IgD-negative memory B cell (primary cell): ENCODE measurements around the gene ADRA2B. TPM values are rescaled to one million over a fixed set of nuclear protein-coding genes. Genes with fewer than 3 reads are reported as not detected.

Experiments used
- H3K27ac Mint-ChIP-seq, 3 donors: one replicate each; pipeline ENCODE4 v1.8.0; 2020 to 2022; ENCODE audit warnings: mild to moderate bottlenecking in 3 of 3, mixed read lengths in 3 of 3, moderate library complexity in 1 of 3
- H3K27me3 Mint-ChIP-seq: one replicate; pipeline ENCODE4 v1.8.0; 2021; ENCODE audit warnings: mixed read lengths
- H3K36me3 Mint-ChIP-seq: one replicate; pipeline ENCODE4 v1.8.0; 2020; ENCODE audit warnings: mild to moderate bottlenecking, mixed read lengths
- H3K4me1 Mint-ChIP-seq, 3 donors: one replicate each; pipeline ENCODE4 v1.8.0; 2020 to 2022; ENCODE audit warnings: mixed read lengths in 3 of 3, mild to moderate bottlenecking in 1 of 3
- H3K4me3 Mint-ChIP-seq, 4 donors: one replicate each; pipeline ENCODE4 v1.8.0; 2020 to 2022; ENCODE audit warnings: mild to moderate bottlenecking in 4 of 4, mixed read lengths in 4 of 4, moderate library complexity in 3 of 4
- H3K9me3 Mint-ChIP-seq, 3 donors: one replicate each; pipeline ENCODE4 v1.8.0; 2020 to 2021; ENCODE audit warnings: mixed read lengths in 3 of 3, mild to moderate bottlenecking in 1 of 3
- polyA plus RNA-seq: library from polyadenylated mRNA; unstranded; fragments of 300-500 nt; fragmentation: Illumina TruSeq; gene quantifications from one replicate; pipeline ENCODE4 v1.2.3, GENCODE V29; 2021

ADRA2B gene
- polyA plus RNA-seq, 1 donor from 2014 or later = not detected

GRCh38 chr2:96153991-96154431 lies 37.6 kb upstream of the ADRA2B start:
- H3K4me1 Mint-ChIP-seq = peaks cover 20 to 34% (median 24%) of the 10 kb centered on the region in 3 donors
- peak overlapping the region in 1 of 4 donors; percentile 6 for H3K4me3 Mint-ChIP-seq
- no peaks in the 10 kb centered on the region for H3K36me3 Mint-ChIP-seq
- no peaks in the 10 kb centered on the region for H3K9me3 Mint-ChIP-seq
- H3K27me3 Mint-ChIP-seq = no peaks in the 10 kb centered on the region
- no peak overlapping the region for H3K27ac Mint-ChIP-seq

DNA sequence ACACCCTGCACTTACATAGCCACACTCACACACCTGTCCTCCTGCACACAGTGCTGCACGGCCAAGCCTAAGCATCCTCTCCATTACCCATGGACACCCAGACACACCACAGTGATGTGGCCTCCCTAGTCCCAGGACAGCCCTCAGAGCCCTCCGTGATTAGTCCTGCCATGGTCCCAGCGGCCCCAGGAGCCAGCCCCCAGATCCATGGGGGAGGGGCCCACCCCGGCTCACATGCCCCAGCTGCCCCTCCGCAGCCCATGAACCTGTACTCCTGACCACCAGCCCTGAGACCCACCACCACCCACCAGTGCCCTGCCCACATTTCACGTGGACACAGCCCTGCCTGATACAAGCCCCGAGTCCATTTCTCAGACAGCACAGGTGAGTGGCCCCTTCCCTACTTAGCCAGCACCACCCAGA lies 36.9 kb upstream of the ADRA2B start:
- H3K9me3 Mint-ChIP-seq = no peaks in the 10 kb centered on the region
- H3K4me1 Mint-ChIP-seq = peaks cover 19 to 37% (median 27%) of the 10 kb centered on the region in 3 donors
- no peaks in the 10 kb centered on the region for H3K36me3 Mint-ChIP-seq
- H3K27me3 Mint-ChIP-seq = no peaks in the 10 kb centered on the region
- peak overlapping the region in 1 of 4 donors; percentile 6 for H3K4me3 Mint-ChIP-seq
- H3K27ac Mint-ChIP-seq = peak overlapping the region in 1 of 3 donors; percentile 46

DNA sequence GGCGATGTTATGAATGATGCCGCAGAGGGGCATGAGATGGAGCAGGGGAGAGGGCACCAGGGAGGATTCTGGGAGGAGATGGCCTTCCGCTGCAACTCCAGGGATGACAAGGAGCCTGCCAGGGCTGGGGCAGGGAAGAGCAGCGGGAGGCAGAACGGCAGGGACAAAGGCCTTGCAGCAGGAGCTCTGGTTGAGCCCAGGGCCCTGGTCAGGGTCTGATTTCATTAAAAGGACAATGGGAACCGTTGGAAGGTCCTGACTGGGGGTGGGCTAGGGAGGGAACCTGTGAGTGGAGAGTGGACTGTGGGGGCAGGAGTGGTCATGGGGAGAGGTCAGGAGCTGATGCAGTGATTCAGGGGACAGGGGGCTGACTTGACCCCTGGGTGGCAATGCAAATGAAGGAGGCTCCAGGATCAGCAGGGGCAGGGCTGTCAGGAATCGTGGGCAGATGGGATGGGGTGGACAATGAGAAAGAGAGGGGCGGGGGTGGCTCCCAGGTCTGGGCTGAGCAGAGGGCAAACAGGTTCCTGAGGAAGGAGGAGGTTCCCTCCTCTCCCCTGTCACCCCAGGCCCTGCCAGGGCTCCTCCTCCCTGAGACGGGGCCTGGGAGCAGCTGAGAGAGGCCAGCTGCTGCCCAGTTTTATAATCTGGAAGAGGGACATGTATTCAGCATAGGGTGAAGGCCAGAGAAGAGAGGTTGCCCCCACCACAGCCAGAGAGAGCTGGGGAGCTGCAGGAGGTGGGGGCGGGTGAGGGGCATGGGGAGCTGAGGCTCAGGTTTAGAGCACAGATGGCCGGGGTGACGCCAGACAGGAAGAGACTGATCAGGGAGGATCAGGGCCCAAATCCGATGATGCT lies 36.2 kb upstream of the ADRA2B start:
- Mint-ChIP-seq H3K9me3 (no peaks in the 10 kb centered on the region), H3K27ac (peak overlapping the region; percentile 40 to 97 (median 89)), H3K4me1 (peaks cover 18 to 34% (median 24%) of the 10 kb centered on the region in 3 donors), H3K4me3 (peak overlapping the region in 1 of 4 donors; percentile 45), H3K36me3 (no peaks in the 10 kb centered on the region), H3K27me3 (no peaks in the 10 kb centered on the region)

GRCh38 chr2:96151595-96152303 lies 35.4 kb upstream of the ADRA2B start:
- Mint-ChIP-seq H3K36me3 (no peaks in the 10 kb centered on the region), H3K27me3 (no peaks in the 10 kb centered on the region), H3K9me3 (no peaks in the 10 kb centered on the region), H3K4me1 (peaks cover 13 to 34% (median 24%) of the 10 kb centered on the region in 3 donors), H3K4me3 (peak overlapping the region in 1 of 4 donors; percentile 45), H3K27ac (peak overlapping the region; percentile 40 to 97 (median 89))

DNA sequence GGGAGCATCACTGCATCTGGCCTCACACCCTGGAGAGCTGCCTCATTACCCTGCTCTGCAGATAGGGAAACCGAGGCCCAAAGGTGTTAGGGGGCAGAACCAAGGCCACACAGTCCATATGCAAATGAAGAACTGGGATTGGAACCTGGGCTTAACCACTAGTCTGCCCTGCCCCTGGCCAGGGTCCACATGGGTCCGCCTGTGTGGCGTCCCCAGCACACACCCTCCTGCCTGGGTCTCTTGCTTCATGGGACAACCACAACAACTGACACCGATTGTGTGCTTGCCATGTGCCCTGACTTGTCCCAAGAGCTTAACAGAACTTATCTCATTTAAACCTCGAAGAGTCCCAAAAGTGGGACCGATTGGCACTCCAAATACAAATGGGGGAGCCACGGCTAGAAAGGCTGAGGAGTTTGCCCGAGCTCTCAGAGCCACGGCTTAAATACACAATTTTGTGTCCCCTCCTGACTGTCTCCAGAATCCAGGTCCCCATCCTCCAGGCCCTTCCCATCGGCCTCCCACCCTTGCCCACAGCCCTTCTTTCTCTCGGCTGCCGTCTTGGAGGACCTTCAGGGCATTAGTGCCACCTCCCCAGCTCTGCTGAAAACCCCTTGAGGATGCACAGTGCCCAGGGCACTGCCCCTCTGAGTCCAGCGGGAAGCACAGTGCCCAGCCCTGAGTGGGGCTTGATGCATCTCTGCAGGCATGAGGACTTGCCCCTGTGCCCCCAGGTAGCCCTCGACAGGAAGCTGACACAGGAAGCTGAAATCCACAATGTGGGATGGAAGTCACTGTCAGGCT lies 34.6 kb upstream of the ADRA2B start:
- peak overlapping the region in 2 of 4 donors; percentile 60 for H3K4me3 Mint-ChIP-seq
- H3K36me3 Mint-ChIP-seq = no peaks in the 10 kb centered on the region
- no peaks in the 10 kb centered on the region for H3K9me3 Mint-ChIP-seq
- H3K27me3 Mint-ChIP-seq = no peaks in the 10 kb centered on the region
- peak overlapping the region in 2 of 3 donors; percentile 97 to 99 for H3K27ac Mint-ChIP-seq
- peaks cover 16 to 32% (median 28%) of the 10 kb centered on the region in 3 donors for H3K4me1 Mint-ChIP-seq

DNA sequence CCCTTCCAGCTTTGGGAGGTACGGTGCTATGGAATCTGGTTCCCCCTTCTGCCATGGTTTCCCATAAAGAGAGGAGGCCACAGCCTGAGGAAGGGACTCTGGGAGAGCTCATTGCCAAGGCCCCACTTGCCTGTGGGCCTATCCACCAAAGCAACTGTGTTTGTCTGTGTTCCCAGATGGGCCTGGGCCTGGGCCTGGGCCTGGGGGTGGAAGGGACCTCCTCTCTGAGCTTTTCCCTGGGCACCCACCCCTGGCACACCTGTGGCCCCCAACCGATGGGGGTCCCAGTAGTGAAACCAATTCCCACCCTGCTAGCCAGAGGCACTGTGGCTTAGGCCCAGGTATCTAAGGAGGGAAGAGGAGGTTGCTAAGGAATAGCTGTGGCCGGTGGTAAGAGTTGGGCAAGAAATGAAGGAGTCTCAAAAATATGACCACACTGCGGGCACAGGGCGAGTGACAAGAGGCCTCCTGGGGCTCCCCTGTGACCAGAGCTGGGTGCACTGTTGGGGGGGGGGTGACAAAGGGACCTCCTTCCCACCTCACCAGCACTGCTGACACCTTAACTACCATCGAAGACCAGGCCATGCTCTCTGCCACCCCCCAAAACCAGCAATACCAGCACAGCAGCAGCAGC lies 33.8 kb upstream of the ADRA2B start:
- H3K27me3 Mint-ChIP-seq = no peaks in the 10 kb centered on the region
- no peaks in the 10 kb centered on the region for H3K36me3 Mint-ChIP-seq
- H3K27ac Mint-ChIP-seq = peak overlapping the region in 2 of 3 donors; percentile 97 to 99
- H3K9me3 Mint-ChIP-seq = no peaks in the 10 kb centered on the region
- peaks cover 16 to 32% (median 26%) of the 10 kb centered on the region in 3 donors for H3K4me1 Mint-ChIP-seq
- H3K4me3 Mint-ChIP-seq = peak overlapping the region in 1 of 4 donors; percentile 60

DNA sequence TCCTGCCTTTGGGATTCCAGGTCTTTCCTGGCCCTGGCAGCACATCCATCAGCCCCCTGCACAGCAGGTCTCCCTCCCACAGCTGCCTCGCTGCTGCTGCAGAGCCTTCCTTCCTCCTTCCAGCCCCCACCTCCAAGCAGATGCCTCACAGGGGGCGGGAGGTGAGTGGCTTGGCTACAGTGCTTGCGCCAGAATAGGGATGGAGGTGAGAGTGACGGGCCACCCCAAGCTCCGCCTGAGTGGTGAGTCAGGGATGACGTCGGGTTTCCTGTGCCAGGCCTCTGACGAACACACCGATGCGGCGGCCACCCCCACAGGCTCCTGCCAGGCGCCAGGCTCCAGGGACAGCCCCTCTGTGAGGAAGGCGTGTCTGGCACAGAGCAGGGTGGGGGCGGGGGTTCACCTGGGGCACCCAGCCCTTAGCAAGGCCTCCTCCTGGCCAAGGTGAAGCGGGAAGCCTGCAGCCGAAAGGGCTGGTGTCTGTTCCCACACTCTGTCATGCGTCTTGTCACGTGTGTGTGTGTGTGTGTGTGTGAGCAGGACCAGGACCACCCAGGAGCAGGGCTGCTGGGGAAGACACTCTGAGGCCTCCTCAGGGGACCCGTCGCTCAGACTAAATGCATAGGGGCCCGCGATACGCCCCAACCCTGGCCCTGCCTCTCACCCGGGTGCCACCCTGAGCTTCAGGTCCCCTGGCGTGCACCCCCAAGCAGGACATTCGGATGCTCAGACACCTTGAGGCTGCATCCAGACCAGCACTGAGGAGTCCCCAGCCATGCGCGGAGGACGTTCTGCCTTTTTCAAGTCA lies 32.2 kb upstream of the ADRA2B start:
- H3K9me3 Mint-ChIP-seq = no peaks in the 10 kb centered on the region
- H3K27ac Mint-ChIP-seq = peak overlapping the region; percentile 97 to 99 (median 99)
- H3K4me1 Mint-ChIP-seq = peaks cover 21 to 37% (median 35%) of the 10 kb centered on the region in 3 donors
- no peaks in the 10 kb centered on the region for H3K27me3 Mint-ChIP-seq
- H3K36me3 Mint-ChIP-seq = no peaks in the 10 kb centered on the region
- H3K4me3 Mint-ChIP-seq = peak overlapping the region; percentile 61 to 77 (median 67)

DNA sequence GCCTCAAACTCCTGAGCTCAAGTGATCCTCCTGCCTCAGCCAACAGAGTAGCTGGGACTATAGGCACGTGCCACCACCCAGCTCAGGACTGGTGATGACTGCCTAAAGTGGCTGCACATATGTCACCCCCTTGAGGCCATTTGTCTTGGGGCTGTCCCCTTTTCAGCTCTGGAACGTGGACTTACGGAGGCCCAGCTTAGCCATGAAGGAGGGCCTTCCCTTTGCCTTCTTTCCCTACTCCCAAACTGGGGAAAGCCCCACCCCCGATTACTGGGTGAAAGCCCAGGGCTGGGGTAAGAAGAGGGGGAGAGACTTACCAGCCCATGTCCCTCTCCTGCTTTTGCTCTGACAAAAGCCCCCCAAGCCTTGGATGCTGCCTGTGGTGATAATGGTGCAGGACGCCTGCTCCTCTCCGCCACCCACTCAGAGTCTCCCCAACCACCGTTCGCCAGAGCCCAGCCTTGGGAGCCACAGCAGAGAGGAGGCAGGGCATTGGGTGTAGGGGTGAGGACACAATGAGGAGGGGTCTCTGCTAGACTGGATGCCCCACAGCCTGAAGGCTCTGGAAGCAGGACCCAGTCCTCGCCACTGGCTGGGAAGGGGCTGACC lies 31.3 kb upstream of the ADRA2B start:
- no peaks in the 10 kb centered on the region for H3K27me3 Mint-ChIP-seq
- H3K4me3 Mint-ChIP-seq = peak overlapping the region; percentile 62 to 91 (median 77)
- peak overlapping the region; percentile 97 to 99 (median 99) for H3K27ac Mint-ChIP-seq
- H3K4me1 Mint-ChIP-seq = peaks cover 26 to 46% (median 40%) of the 10 kb centered on the region in 3 donors
- no peaks in the 10 kb centered on the region for H3K36me3 Mint-ChIP-seq
- no peaks in the 10 kb centered on the region for H3K9me3 Mint-ChIP-seq

GRCh38 chr2:96146881-96147592 lies 30.7 kb upstream of the ADRA2B start:
- Mint-ChIP-seq H3K4me1 (peaks cover 32 to 50% (median 45%) of the 10 kb centered on the region in 3 donors), H3K27ac (peak overlapping the region; percentile 97 to 99 (median 99)), H3K9me3 (no peaks in the 10 kb centered on the region), H3K36me3 (no peaks in the 10 kb centered on the region), H3K27me3 (no peaks in the 10 kb centered on the region), H3K4me3 (peak overlapping the region; percentile 77 to 92 (median 86))

- peak overlapping the region; percentile 97 to 99 (median 99) for H3K27ac Mint-ChIP-seq
- no peaks in the 10 kb centered on the region for H3K9me3 Mint-ChIP-seq
- no peaks in the 10 kb centered on the region for H3K27me3 Mint-ChIP-seq
- peak overlapping the region; percentile 77 to 92 (median 86) for H3K4me3 Mint-ChIP-seq
- H3K4me1 Mint-ChIP-seq = peaks cover 32 to 50% (median 46%) of the 10 kb centered on the region in 3 donors
- H3K36me3 Mint-ChIP-seq = no peaks in the 10 kb centered on the region
Observed at GRCh38 chr2:96146153-96146880, 29.9 kb upstream of the ADRA2B start.

GRCh38 chr2:96145848-96146152 lies 29.4 kb upstream of the ADRA2B start:
- peak overlapping the region; percentile 77 to 92 (median 86) for H3K4me3 Mint-ChIP-seq
- peaks cover 32 to 50% (median 46%) of the 10 kb centered on the region in 3 donors for H3K4me1 Mint-ChIP-seq
- H3K27me3 Mint-ChIP-seq = no peaks in the 10 kb centered on the region
- peak overlapping the region; percentile 97 to 99 (median 99) for H3K27ac Mint-ChIP-seq
- H3K9me3 Mint-ChIP-seq = no peaks in the 10 kb centered on the region
- no peaks in the 10 kb centered on the region for H3K36me3 Mint-ChIP-seq
